Measurements from ENCODE around the gene OR2T8.
A peak's percentile ranks its signal among the peaks of the same experiment; 100 is the strongest.

The OR2T8 gene, protein sequence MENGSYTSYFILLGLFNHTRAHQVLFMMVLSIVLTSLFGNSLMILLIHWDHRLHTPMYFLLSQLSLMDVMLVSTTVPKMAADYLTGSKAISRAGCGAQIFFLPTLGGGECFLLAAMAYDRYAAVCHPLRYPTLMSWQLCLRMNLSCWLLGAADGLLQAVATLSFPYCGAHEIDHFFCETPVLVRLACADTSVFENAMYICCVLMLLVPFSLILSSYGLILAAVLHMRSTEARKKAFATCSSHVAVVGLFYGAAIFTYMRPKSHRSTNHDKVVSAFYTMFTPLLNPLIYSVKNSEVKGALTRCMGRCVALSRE

DNA sequence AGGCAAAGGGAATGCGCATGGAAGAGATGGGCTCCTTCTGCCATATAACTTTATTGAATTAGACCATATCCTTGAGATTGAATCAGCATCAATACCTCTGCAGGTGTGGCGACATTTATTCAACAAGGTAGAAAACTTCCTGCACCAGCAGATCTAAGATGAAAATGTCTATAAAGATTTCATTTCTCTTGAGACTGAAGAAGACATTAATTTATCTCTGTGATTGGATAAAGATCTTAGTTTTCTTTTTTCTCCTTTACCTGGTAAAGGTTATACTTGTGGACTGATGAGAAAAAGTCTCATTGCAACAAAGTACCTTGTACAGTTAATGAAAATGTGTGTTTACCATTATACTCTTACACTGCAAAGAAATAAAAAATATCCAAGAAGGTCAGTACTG is at the start of gene OR2T8:
Gene OR2T8 (plus strand): TSS at position 301 of the 400 bp plus-strand sequence. CDS start 766 bp downstream, outside the sequence.
- DNase-seq, result no peak

DNA sequence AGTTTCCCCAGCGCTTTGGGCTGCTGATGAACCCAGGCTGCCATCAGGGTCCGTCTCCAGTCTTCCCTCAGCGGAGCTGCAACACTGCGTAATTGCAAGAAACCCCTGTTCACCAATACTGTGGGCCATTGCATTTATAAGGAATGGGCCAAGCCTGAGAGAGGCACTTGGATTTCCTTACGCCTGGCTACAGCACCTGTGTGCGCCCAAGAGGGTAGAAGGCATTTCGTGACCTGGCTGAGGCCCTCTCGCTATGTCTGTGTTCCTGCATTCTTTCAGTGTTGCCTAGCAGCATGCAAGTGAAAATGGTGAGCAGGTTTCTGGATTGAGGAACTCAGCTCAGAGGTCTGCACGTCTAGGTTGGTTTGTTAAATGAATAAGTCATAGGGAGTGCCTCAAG is 36.7 kb upstream of the OR2T8 start:
- no peak for DNase-seq

DNA sequence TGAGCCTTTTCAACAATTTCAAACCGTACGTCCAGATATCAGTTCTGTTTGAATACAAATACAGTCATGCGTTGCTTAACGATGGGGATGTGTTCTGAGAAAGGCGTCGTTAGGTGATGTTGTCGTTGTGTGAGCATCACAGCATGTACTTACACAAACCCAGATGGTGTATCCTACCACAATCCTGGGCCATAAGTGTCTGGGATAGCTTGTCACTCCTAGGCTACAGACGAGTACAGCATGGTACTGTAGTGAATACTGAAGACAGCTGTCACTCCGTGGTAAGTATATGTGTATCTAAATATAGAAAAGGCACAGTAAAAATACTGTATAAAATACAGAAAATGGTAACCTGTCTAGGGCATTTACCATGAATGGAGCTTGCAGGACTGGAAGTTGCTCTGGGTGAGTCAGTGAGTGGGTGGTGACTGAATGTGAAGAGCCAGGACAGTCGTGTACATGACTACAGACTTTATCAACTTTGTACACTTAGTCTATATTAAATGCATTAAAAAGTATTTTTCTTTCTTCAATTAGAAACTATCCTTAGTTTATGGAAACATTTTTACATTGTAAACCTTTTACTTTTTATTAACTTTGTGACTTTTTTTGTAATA is 35.1 kb upstream of the OR2T8 start:
- DNase-seq, result no peak

DNA sequence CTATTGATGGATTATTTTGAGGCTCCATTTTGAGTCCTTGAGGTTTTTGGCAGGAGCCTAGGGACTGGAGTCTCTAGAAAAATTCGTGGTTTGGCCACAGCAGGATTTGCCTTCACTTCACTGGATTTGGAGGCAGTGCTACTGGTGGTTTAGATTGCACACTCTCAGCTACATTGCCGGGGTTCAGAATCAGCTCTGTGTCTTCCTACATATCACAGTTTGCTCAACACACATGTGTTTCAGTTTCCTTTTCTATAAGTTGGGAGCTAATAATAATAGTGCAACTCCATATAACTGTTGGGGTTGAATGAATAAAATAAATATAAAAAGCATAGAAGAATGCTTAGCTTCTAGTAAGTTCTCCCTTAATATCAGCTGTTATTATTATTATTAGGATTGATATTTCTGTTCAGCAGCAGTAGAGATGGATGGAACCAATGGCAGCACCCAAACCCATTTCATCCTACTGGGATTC is 24.9 kb upstream of the OR2T8 start, which contains the start of gene OR2W3:
Gene OR2W3 (plus strand): TSS at position 425 of the 475 bp plus-strand sequence. CDS start 0 bp downstream, at position 425.
- no peak for DNase-seq

DNA sequence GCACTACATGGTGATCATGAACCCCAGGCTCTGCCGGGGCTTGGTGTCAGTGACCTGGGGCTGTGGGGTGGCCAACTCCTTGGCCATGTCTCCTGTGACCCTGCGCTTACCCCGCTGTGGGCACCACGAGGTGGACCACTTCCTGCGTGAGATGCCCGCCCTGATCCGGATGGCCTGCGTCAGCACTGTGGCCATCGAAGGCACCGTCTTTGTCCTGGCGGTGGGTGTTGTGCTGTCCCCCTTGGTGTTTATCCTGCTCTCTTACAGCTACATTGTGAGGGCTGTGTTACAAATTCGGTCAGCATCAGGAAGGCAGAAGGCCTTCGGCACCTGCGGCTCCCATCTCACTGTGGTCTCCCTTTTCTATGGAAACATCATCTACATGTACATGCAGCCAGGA is 24.1 kb upstream of the OR2T8 start:
- DNase-seq, result no peak

DNA sequence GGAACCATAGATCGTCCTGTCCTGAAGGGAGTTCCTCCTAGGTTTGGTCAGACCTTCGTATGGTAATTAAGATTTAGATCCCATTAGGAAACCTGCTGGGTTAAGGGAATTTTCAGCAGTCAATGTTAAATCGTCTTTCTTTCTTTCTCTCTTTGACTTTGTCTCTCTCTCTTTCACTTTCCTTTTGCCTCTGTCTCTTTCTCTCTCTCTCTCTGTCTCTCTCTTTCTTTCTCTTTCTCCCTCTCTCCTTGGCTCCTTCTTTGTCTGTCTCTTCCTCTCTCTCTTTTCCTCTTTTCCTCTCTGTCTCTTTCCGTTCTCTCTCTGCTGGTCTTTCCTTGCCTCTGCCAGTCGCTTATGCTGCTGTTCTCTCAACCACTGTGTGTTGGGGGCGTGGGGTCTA is 15.9 kb upstream of the OR2T8 start:
- no peak for DNase-seq

DNA sequence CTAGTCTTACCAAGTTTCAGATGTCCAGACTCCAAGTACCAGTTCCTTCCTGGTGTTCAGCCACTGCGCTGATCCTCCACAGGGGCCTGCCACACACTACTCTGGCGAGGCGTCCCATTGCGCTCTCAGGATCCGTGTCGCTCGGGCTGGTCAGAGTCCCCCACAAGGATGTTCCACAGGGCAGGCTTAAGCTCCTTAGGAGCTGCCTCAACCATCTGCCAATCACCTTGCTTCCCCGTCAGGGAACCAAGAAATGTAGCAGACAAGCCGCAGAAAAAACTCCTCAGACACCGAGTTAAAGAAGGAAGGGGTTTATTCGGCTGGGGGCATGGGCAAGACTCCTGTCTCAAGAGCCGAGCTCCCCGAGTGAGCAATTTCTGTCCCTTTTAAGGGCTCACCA is 14.9 kb upstream of the OR2T8 start:
- DNase-seq, result no peak

DNA sequence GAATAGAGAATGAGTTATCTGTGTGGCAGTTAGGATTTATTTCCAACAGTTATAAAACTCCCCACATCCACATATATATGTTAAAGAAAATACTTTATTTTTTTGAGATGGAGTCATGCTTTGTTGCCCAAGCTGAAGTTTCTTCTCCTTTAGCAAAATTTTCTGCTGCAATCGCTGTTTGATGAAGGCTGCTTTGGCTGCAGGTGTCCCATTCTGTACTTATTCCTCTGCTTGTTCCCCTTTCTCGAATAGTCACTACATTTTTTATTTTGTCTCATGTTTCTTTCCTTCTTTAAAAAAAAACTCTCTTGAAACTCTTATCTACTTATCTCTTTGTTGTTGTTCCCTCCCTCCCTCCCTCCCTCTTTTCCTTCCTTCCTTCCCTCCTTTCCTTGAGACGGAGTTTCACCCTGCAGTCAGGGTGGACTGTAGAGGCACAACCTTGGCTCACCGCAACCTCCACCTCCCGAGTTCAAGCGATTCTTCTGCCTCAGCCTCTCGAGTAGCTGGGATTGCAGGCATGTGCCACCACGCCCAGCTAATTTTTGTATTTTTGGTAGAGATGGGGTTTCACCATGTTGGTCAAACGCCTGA is 14.0 kb upstream of the OR2T8 start:
- no peak for DNase-seq

DNA sequence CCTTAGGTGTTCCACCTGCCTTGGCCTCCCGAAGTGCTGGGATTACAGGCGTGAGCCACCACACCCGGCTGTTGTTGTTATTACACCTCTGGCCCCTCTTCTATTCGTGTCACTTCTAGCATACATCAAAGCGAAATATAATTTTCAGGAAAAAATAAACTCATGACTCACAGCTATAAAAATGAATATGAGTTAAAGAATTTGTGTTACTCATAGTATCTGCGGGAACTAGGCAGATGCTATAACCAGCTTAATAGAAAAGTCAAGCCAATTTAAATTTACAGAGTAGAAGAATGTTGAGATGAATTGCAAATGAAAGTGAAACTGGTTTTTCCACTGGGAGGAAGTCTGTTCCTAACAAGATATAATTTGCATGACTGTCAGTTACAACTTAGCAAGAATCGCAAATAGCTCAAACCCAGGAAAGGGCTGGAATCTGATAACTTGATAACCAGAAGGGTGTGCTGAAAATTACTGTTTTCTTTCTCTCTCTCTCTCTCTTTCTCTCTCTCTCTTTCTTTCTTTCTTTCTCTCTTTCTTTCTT is 13.5 kb upstream of the OR2T8 start:
- no peak for DNase-seq

DNA sequence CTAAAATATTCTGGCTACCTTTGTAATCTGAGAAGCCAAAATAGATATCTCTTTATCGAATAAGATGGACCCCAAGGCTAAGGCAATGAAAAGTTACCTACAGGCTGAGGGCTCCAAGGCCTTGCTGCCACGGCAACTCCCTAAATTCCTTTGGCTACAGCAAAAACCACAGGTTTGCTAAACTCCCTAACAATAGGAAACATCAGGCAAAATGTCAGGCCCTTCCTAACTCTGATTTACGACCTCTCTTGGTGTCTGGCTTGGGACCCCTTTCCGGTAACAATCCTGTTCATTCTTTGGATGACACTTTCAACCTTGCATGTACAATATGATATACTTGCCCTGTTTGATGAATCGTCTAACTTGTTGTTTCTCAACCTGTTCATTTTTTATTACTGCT is 11.3 kb upstream of the OR2T8 start:
- no peak for DNase-seq

DNA sequence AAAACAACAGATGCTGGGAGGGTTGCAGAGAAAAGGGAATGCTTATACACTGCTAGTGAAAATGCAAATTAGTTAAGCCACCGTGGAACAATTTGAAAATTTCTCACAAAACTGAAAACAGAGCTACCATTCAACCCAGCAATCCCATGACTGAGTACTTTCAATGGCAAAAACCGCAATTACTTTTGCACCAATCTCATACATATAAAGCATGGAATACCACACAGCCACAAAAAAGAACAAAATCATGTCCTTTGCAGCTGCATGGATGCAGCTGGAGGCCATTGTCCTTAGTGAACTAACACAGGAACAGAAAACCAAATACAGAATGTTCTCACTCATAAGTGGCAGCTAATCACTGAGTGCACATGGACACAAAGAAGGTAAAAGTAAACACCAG is 6.3 kb upstream of the OR2T8 start:
- DNase-seq, result no peak

DNA sequence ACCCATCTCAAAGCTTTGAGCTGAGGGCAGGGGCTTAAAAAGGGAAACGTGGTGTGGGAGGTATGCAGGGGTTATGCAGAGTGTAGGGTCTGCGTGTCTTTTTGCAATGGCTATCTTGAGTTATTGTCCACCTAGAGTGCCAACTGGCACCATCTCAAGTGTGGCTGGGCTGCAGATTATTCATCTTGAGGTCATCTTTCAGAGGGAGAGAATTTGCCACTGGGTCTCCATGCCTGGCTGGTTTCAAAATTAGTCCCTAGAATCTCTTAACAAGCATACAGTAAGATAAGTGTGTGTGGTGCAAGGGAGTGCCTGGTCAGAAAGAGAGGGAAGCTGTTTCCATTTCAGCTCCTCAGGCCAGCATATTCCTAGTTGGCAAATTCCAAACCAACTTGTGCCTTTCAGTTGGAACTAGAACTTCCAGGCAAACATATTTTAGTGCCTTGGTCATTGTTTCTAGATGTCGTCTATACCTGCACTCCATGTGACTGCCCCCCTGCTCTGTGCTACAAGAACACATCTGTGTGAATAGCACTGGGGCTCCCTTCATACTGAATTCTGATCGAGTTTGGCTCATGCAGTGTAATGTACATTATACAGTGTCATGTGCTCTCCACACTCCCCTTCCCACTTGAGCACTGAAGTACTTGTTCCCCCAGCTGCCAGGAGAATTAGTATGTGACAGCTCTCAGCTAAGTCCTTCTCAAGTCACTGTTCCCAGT is 5.0 kb upstream of the OR2T8 start:
- no peak for DNase-seq

DNA sequence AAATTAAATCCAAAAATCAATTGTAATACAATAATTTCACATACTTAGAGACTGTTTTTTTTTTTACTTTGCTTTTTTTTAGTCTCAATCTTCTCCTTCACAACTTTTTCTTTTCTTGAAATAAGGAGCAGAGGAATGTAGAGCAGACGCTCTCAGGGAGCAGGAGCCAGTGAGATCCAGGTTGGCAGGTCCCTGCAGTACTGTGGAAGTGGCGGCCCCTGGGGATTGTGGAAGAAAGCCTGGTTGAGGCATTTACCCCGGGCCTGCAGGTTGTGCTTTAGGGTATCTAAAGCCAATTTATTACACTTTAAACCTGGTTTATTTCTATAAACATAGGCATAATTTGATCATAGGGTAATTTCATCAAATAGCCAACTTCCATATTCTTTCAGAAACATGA is 3.9 kb downstream of the OR2T8 start:
- no peak for DNase-seq

DNA sequence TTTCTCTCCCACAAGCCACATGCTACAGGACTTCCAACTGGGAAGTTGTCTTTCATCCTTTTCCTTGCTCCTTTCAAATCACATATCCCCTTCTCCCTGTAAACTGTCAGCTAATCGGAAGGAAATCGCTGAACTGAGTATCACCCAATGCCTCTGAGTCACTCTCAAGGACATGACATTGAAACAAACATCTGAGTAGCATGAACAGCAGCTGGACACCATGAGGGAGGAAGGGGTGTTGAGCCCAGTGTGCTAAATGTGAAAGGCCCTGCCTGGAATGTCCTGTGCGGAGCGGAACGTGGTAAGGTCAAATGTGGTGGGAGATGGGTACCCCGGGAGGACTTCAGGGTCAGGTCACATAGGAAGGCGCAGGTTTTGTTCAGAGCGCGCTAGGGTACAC is 4.8 kb downstream of the OR2T8 start, which contains the start of gene OR2AJ1:
Gene OR2AJ1 (plus strand): TSS at position 22 of the 400 bp plus-strand sequence. CDS start 8,880 bp downstream, outside the sequence.
- no peak for DNase-seq

DNA sequence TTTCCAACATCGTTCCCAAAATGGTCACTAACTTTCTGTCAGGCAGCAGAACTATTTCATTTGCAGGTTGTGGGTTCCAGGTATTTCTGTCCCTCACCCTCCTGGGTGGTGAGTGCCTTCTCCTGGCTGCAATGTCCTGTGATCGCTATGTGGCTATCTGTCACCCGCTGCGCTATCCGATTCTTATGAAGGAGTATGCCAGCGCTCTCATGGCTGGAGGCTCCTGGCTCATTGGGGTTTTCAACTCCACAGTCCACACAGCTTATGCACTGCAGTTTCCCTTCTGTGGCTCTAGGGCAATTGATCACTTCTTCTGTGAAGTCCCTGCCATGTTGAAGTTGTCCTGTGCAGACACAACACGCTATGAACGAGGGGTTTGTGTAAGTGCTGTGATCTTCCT is 13.9 kb downstream of the OR2T8 start:
- no peak for DNase-seq

DNA sequence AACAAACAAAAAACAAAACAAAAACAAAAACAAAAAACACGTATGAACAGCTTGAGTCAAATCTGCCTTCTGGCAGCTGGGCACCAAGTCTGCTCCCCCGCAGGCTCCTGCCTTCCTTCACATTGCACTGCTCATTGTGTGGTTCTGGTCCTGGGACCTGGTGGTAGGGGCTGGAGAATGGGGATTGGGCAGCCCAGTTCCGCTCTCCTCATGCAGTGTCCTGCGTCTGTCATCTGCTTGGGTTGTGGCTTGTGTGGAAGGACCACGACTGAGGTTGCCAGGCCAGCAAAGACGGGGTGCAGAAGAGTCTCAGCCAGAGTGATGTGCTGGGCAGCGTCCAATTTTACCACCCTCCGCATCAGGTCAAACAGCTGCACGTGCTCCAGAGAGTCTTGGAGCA is 15.7 kb downstream of the OR2T8 start:
- no peak for DNase-seq

DNA sequence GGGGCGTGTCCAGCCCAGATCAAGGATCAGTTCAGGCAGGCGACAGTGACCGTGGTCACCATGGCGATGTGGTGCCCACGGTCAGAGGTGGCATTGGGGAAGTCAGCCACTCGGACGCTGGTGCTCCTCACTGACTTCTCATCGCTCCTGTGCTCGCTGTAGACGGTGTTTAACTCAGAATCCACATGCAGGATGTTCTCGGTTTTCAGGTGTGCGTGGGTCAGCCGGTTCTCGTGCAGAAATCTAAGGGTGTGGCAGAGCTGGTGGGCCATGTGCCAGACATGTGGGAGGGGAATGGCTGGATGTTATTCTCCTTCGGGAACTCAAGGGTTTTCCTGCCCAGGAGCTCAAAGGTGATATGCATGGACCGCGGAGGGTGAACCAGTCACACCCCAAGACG is 16.4 kb downstream of the OR2T8 start:
- no peak for DNase-seq

DNA sequence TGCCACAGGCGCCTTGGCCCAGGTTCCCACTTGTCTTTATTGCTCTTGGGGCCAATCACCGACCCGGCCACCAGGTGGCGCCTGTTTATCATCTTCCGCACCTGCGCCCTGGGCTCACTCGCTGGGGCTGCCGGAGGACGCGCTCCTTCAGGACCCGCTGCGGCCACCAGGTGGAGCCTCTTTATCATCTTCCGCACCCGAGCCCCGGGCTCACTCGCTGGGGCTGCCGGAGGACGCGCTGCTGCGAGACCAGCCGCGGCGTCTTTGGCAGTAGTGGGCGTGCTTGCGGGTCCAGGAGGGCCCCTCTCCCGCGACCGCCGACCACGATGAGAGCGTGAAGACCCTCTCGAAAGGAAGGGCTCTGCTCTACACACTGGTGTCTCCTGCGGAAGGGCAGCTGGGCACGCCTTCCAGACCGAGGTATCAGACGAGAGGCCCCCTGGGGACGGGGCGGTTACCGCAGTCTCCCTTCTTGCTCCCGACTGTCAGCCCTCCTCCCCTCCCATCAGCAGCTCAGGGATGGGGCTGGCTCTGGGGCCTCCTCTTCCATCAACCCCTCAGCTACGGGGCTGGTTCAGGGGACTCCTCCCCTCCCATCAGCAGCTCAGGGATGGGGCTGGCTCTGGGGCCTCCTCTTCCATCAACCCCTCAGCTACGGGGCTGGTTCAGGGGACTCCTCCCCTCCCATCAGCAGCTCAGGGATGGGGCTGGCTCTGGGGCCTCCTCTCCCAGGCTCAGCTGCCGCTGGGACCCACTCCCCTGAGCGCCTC is 17.1 kb downstream of the OR2T8 start:
- peak; percentile 86 for DNase-seq

DNA sequence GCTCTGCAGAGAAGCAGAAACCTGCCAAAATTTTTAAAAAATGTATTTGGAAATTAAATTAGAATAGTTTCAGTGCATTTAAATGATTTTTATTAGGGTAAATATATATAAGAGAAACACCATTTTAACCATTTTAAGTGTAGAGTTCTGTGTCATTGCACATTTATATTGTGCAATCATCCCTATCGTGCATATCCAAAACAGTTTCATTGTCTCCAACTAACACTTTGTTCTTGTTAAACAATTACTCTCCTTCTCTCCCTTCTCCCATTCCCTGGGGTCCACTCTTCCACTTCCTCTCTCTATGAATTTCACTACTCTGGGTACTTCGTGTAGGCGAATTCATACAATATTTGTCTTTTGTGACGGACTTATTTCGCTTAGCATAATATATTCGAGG is 22.6 kb downstream of the OR2T8 start:
- DNase-seq, result no peak

DNA sequence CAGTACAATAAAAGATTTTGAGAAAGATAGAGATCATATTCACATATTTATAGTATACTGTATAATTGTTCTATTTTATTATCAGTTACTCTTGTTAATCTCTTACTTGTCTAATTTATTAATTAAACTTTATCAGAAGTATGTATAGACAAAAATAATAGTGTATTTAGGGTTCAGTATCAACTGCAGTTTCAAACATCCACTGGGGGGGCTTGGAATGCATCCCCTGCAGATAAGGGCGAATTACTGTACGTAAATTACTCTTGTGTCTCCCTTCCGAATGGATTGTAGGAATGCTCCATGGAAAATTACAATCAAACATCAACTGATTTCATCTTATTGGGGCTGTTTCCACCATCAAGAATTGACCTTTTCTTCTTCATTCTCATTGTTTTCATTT is 28.5 kb downstream of the OR2T8 start, which contains the start of gene OR2L8:
Gene OR2L8 (plus strand): TSS at position 301 of the 400 bp plus-strand sequence. CDS start 0 bp downstream, at position 301.
- no peak for DNase-seq

DNA sequence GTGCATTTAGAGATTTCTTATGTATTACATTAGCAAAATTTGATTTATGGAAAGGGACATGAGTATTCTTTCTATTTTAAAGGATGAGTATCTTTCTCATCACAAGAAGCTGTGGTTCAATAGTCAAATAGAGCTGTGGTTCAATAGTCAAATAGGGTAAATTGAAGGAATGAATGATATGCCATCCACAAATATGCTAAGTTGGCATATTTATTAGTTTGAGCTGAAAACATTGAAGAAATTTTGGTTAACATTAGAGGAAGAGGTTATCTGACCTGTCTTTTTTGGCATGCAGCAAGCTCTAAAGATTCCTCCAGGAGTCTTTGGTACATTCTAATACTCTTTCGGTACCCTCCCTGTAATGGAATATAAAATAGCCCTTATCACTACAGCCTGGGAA is 33.4 kb downstream of the OR2T8 start:
- no peak for DNase-seq

DNA sequence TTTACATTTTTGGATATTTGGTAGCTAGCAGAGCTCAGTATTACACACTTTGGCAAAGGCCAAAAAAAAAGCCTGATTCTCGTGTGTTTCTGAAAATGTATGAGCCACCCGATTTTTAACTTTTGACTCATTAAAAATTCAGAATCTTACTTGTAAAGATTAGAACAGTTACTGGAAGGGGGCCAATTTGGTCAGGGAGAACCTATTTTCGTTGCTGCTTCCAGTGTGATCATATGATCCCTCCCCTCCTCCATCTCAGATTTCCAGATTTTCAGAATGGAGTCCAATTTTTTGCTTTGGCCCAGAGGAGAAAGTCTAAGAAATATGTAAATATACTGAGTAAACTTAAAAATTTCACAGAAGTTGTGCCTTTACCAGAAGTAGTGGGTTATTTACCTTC is 41.7 kb downstream of the OR2T8 start:
- DNase-seq, result no peak
